Activated T-helper 1 cell treated with anti-CD3 and anti-CD28 coated beads, Interleukin-2, amount 50 U/mL, for 16 hours (primary cell): Measurements from ENCODE around the gene HEATR3.
"Not testable (repeated sequence)": the region's sequence is repeated elsewhere in the genome, so short reads cannot be mapped to it uniquely, and the experiment has no call there.

Source experiments
- DNase-seq, 2 donors: peaks; one replicate each; pipeline ENCODE4 v3.0.0-alpha.2; 2020; ENCODE audit warnings: low read depth in 1 of 2, low spot score in 1 of 2

The HEATR3 gene

DNA sequence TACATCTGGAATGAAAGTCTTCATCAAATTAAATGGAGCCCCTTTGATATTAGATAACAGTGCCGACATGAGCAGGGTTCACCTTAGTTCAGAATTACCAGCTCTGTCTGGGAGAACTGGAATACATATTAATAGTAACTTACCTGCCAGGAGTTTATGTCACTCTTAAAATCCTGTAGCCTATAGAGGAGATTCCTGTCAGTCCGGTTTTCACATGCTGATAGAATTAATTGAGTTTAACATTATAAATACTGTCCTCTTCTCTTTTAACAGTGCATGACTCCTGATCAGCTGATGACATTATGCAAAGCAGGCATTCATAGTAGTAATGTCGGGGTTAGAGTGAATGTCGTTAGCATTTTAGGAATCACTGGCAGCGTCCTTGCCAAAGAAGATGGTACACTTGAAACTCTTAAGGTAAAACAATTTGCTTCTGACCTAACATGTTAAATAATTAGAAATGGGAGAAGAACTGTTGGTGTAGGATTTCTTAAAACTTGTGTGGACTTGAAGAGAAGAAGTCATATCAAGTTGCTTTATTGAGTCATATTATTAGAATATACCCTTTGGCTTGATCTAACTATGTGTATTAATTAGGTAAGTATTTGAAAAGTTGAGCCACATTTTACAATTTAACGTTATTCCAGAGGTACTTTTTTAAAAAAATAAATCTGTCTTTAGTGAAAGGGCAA is 34.3 kb downstream of the HEATR3 start:
- no peak for DNase-seq

DNA sequence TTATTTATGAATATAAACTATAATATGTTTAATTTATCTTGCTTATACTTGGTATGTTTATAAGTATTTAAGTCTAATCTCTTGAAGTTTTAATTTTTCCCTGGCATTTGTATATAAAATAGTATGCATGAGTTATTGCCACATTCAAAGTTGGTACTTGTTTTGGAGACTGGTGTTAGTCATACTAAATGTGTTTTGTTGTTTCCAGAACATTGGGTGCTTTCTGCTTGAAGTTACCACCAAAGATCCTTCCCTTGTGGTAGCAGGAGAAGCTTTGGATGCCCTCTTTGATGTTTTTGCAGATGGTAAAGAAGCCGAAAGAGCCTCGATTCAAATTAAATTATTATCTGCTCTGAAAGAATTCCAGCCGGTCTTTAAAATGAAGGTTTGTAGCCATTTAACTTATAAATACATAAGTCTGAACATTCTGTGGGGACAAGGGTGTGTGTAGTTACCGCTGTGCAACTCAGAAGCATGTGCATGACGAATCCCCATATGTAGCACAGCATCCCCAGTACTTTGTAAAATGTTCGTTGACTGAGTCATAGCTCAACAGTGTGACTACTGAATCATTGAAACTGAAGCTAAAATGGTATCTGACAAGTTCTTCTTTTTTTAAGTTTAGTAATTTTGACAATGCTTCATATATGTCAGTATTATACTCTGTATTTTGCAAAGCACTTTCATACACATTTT is 36.4 kb downstream of the HEATR3 start:
- no peak for DNase-seq

DNA sequence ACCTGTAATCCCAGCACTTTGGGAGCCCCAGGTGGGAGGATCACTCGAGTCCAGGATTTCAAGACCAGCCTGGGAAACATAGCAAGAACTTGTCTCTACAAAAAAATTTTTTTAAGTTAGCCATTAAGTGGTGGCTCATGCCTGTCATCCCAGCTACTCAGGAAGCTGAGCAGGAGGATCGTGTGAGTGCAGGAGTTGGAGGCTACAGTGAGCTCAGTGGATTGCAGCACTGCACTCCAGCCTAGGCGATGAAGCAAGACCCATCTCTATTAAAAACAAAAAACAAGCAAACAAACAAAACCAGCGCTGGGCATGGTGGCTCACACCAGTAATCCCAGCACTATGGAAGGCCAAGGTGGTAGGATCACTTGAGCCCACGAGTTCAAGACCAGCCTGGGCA is 38.0 kb downstream of the HEATR3 start:
- DNase-seq: no peak

DNA sequence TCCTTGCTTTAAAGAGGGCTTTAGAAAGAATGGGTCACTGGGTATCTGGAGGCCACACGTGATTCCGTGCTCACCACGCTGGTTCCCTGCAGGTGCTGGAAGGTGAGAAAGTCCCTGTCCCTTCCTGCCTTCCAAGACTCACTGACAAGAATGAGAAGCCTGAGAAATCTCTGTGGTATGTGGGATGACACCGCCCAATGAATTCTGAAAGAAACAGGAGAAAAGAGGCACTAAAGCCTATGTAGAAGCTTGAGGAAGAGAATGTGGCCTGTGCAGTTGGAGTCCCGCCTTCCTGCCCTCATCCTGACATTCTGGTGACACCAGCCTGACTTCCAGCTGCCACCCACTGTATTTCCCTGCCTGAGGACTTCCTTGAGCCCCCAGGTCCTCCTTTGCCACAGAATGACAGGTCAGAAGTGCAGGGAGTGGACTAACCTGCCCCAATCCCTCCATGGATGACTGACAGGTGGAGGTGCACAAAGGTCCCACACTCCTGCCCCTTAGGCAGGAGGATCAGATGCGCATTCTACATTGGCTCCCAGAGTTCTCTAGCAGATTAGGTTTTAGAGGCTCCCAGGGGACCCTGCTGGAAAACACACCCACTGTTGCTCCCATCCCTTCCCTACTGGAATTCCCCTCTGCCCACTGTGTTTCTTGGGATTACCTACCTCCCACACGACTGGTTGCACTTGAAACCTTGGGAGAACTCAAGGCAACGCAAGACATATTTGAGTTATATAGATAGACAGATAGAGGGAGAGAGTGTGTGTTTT is 48.8 kb downstream of the HEATR3 start:
- no peak for DNase-seq

DNA sequence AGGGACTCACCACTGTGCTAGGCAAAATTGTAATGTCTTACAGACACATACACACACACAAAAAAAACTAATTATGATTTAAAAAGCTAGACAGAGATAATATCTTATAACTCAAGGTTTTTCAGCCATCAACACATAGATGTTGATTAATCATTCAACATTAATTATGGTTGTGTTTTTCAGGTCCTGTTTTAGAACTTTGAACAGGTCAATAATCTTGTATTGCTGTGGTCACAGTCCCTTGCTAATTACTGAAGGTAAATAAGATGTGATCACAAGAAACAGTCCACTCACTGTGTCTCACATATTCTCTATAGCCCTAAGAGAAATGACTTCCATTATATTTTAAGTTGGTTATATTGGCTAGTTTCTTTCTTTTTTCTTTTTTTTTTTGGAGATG is 54.9 kb downstream of the HEATR3 start:
- DNase-seq: no peak

DNA sequence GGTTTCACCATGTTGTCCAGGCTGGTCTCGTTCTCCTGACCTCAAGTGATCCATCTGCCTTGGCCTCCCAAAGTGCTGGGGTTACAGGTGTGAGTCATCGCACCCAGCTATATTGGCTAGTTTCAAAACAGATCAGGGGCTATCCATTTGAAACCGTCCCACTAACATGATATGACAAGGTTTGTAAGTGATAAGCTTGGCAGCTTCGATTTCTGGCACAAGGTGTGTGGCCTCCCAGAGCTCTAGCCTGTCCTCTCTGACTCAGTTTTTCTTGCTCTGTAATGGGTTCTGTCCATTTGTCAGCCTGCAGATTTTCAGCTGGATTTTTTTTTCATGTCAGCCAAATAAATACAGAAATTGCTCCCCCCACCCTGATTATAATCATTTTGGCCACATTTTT is 55.5 kb downstream of the HEATR3 start:
- DNase-seq: no peak

DNA sequence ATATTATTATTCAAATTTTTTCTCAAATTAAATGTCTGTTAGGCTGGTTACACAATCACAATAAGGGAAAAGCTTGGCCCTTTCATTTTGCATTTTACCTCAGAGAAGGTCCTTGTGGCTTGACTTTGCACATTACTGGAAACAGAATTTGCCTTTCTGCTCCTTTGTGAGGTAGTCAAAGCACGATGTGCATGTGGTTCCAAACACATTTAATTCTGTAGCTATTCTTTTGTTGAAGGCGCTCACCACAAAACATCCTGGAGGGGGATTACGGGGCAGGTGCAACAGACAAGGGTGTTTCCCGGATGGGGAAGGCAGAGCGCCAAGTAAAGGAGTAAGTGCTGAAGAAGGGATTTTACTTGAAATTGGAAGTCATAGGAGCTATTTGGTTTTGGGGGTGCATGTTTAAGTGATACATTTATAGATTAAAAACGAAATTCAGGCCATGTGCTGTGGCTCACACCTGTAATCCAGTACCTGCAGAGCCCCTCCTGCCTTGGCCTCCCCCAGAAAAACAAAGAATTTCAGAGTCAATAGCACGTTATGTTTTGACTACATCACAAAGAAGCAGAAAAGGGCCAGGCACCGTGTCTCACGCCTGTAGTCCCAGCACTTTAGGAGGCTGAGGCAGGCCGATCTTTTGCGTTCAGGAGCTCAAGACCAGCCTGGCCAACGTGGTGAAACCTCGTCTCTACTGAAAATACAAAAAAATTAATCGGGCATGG is 56.1 kb downstream of the HEATR3 start:
- DNase-seq: no peak

DNA sequence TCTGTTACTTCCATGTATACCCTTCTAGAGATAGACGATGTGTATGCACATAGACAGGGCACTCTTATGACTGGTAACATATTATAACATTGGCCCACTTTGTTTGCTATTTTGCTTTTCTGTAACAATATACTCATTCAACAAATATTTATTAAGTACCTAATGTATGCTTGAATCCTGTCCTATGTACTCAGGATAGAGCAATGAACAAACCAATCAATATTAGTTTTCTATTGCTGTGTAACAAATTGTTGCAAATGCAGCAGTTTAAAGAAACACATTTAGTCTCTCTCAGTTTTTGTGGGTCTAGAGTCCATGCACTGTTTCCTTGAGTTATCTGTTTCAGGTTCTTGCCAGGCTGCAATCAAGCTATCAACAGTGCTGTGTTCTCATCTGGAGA is 57.6 kb downstream of the HEATR3 start:
- no peak for DNase-seq

DNA sequence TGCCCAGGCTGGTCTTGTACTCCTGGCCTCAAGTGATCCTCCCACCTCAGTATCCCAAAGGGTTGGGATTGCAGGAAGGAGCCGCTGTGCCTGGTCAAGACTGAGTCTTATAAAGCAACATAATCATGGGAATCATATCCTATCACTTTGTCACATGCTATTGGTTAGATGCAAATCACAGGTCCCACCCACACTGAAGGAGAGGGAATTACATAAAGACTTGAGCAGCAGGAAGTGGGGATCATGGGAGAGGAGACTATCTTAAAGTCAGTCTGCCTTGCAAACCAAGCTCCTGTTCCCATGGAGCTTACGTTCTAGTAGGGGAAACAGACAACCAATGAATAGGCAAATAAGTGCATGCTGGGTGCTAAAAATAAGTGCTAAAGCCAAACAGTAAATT is 59.0 kb downstream of the HEATR3 start:
- DNase-seq: no peak

DNA sequence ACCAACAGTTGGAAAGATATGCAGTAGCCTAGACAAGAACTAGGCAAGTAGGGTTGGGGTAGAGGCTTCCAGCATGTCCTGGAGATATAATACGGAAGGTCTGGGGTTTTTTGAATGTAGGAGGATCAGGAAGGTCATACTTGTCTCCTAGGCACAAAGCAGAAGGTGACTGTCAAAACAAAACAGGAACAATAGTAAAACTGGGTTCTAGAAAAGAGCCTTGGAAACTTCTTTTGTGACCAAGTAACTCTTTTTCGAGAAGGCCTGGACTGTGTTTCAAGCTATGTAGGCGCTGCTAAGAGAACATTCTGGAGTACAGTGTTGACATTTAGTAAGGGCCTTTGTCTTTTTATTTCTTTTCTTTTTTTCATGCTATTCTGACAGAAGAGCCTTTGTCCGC is 60.4 kb downstream of the HEATR3 start:
- no peak for DNase-seq

DNA sequence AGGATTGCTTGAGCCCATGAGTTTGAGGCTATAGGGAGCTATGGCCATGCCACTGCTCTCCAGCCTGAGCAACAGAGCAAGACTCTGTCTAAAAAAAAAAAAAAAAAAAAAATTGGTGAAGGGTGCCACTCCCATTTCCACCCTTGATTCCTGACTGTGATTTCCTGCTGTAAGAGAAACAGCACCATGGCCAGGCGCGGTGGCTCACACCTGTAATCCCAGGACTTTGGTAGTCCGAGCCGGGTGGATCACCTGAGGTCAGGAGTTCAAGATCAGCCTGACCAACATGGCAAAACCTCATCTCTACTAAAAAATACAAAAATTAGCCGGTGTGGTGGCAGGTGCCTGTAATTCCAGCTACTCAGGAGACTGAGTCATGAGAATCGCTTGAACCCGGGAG is 66.8 kb downstream of the HEATR3 start:
- not testable (repeated sequence) for DNase-seq

DNA sequence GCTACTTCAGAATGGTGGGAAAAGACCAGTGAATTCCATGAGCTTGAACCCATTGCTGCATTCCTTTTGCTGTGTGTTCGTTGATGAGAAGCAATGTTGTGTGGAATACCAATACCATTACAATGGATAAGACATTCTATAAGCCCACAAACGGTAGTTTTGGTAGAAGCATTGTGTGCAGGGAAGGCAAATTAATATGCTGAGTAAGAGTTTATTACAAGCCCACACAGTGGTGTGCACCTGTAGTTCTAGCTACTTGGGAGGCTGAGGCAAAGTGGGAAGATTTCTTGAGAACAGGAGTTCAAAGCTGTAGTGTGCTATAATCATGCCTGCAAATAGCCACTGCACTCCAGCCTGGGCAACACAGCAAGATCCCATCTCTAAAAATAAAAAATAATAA is 67.4 kb downstream of the HEATR3 start:
- no peak for DNase-seq

DNA sequence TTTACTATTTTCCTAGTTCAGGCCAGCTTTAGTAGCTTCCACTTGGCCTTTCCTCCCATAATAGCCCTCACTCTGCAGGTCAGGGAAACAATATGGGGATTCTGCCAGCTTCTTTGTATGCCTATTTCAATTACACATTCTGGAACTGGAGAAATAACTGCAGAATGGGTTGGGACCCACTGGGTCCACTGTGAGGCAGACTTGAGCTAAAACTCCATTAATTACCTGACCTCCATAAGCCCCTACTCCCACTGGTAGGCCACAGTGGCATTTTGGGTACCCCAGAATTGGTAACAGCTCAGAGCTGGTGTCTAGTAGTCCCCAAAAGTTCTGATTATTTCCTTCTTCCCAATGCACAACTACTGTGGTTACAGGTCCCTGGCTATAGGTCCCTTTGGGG is 70.6 kb downstream of the HEATR3 start:
- no peak for DNase-seq

DNA sequence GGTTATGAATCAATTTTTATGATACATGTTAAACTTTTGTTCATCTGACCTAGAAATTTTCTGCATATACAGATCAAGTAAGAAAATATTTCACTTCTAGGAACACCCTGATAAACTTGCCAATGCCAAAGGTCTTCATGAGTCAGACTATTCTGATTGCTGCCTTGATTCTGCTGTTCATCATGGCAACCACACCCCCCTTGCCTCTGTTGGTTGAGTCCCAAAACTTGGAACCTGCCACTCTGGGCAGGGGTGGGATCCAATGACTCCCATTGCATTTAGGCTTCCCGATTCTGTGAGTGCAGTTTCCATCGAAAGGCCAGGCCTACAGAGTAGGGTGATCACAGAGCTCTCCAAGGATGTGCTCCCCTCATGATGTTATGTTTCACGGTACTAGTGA is 71.5 kb downstream of the HEATR3 start:
- DNase-seq: no peak

DNA sequence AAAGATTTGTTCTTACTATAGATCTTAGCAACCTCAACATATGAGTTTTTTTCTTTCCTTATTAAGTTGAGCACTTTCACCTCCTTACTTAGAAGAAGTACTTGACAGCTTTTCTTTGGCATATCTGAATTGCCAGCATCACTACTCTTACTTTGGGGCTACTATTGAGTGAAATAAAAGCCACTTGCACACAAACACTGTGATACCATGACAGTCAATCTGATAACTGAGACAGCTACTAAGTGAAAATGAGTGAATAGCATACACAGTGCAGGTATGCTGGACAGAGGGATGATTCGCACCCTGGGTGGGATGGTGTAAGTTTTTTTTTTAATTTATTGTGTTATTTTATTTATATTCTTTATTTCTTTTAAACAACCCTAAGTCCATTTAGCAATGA is 73.8 kb downstream of the HEATR3 start:
- DNase-seq: no peak

DNA sequence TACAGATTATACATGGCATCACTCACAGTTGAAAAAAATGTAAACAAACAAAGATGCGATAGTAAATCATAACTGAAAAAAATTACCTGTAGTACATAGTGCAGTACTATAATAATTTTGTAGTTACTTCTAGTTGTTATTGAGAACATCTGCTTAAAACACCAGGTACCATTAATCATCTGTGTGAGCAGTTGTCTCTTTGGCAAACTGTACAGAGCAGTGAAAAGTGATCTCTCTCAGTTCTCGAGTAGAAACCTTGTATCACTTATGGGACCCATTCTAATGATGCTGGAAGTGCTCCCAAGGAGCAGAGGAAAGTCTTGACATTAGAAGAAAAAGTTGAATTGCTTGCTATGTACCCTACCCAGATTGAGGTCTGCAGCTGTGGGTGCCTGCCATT is 78.4 kb downstream of the HEATR3 start:
- no peak for DNase-seq

DNA sequence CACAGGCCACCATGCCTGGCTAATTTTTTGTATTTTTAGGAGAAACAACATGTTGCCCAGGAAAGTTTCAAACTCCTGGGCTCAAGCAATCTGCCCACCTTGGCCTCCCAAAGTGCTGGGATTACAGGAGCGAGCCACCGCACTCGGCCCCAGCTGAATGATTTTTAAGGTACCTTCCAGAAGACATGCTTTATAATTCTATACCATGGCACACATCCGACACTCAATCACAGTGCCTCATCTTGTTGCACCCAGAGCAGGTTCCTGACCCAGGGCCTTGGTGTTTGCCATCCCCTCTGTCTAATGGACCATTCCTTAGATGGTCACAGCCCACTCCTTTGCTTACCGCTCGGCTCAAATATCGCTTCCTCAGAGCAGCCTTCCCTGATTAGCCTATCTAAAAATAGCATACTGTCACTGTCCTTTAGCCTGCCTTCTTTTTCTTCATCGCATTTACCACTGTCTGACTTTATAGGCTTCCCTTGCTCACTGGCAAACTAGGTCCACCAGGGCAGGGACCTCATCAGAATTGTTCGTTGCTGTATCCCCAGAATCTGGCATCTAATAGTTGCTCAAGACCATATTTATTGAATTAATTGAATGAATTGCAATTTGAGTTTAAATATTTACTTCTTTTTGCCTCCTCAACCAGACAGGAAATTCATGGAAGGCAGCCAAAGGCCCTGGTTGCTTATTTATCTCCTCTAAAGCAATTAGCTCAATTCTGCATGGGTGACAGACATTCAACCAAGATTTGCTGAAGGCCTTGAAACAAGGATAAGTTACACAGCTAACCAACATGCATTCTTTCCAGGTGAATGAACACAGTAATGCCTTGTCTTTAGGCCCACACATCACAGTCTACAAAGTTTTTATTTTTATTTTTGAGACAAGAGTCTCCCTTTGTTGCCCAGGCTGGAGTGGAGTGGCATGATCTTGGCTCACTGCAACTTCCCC is 81.0 kb downstream of the HEATR3 start:
- no peak for DNase-seq

DNA sequence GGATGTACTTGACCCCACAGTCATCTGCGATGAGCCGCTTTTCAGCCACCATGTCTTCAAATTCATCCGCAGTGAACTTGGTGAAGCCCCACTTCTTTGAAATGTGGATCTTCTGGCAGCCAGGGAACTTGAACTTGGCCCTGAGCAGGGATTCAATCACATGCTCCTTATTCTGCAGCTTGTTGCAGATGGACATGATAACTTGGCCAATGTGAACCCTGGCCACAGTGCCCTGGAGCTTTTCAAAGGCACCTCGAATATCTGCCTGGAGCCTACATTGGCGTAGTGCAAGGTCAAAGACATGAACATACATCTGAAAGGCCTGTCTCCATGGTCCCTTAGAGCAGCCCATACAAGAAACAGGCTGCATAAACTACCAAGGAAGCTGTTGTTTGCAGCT is 85.6 kb downstream of the HEATR3 start:
- DNase-seq: no peak

DNA sequence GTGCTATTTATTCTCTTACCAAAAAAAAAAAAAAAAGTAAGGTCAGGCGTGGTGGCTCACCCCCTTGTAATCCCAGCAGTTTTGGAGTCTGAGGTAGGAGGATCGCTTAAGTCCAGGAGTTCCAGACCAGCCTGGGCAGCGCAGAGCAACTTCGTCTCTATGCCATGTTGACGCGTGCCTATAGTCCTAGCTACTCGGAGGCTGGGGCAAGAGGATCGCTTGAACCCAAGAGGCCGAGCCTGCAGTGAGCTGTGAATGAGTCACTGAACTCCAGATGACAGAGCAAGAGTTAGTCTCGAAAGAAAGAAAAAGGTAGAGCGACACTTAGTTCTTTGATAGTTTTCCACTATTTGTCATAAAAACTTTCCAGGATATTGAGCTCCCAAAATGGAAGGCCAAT is 86.0 kb downstream of the HEATR3 start:
- DNase-seq: no peak

DNA sequence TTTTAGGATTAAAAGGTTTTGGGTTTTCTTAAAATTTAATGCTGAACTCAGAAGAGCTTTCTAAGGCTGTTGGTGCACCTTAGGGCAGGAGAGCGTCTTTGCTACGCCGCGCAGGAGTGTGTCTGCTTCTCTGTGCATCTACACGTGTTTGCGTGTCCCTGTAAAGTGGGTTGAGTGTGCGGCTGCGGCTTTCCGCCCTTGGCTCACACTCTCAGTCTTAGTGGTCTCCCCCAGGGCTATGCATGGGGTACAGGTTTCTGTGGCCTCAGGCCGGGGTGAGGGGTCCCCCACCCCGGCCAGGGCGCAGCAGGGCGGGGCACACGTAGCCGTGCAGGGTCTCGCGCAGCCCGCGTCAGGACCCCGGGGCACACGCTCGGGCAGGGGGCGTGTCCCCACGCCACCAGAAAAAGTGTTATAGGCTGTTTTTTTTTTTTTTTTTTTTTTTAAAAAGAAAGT is 86.6 kb downstream of the HEATR3 start:
- peak; percentile 39 to 57 for DNase-seq
